GM08714 (cell line): ENCODE data around the gene PDHX.

Experiments
- H3K4me3 ChIP-seq: fragments of 200-500 bp; sonication (Bioruptor generic); 2 replicates; pipeline ENCODE4 v1.5.1; 2014; ENCODE audit warnings: mild to moderate bottlenecking, low read length, inconsistent platforms
- ZNF274 ChIP-seq: IDR thresholded peaks from 2 replicates; pipeline ENCODE4 v1.6.1; 2012; ENCODE audit warnings: mild to moderate bottlenecking, low read depth, low read length

PDHX gene

DNA sequence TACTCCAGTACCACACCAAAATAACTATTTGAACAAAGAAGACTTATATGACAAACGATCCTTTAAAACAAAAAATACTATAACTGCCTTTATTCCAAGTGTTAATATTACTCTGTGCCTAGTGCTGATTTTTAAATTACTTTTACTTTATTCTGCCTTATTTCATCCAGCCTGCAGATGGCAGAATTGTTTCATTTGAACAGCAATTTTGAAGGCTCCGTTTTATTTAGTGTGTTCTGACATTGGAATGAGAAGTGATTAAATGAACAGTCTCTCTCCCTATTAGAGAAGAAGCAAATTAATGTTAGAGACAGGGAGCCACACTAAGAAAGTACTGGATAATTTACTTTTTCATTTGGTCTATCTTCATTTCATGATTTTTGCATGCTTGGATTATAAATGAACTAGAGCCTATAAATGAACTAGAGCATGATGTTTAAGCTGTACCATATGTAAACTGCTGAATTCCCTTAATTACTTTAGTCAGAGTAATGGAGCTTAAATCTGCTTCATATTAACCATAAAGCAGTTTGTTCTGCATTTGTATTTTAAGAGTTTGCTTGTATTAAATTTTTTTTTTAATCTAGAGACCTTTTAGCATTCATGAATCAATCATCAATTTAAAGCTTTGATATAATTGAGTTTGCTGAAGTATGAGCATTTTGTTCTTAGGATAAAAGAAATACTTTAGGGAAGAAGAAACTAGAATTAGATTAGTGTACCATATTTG is 9.8 kb downstream of the PDHX start:
- no peak overlapping the region for H3K4me3 ChIP-seq
- TF ChIP-seq ZNF274, result no peak

DNA sequence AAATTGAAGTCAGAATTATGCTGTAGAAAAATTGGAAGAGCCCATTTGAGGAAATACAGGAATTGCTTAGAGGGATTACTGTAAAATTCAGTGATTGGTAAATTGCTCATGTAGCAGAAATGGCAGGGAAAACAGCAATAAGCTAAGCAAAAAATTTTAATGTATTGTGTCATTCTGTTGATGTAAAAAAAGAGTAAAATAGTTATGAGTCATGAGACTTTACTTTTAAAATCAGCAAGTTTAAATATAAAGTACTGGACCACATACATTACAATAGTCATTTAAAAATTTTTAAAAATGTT is 10.4 kb downstream of the PDHX start:
- H3K4me3 ChIP-seq, result no peak overlapping the region
- TF ChIP-seq ZNF274, result no peak

DNA sequence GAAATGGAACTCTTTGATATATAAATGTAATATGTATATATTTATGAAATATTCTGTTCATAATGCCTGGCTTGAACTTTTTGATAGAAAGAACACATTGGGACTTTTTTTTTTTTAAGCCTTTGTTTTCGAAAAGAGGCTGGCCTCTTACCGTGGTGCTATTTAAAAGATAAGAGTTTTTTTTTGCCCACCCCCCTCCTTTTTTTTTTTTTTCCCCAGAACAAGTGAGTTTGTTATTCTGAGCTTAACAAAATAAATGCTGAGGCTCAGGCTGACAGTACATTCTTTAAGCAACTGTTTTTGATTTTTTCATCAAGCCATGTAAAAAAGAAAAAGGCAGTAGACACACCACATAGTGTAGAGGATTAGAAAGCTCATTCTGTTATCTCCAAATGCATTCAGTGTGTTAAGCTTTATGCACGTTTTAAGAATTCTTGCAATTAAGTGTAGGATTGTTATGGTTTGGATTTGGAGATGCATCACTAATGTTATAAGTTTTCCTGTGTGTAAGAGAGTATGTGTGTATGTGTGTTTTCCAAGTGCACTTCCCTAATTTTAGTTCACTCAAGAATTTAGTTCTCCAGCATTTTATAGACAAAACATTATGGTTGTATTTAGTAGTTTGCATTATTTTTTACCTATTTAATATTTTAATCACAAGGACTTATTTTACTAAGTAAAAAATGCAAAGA is 12.0 kb downstream of the PDHX start:
- H3K4me3 ChIP-seq, result no peak overlapping the region
- no peak for TF ChIP-seq ZNF274

DNA sequence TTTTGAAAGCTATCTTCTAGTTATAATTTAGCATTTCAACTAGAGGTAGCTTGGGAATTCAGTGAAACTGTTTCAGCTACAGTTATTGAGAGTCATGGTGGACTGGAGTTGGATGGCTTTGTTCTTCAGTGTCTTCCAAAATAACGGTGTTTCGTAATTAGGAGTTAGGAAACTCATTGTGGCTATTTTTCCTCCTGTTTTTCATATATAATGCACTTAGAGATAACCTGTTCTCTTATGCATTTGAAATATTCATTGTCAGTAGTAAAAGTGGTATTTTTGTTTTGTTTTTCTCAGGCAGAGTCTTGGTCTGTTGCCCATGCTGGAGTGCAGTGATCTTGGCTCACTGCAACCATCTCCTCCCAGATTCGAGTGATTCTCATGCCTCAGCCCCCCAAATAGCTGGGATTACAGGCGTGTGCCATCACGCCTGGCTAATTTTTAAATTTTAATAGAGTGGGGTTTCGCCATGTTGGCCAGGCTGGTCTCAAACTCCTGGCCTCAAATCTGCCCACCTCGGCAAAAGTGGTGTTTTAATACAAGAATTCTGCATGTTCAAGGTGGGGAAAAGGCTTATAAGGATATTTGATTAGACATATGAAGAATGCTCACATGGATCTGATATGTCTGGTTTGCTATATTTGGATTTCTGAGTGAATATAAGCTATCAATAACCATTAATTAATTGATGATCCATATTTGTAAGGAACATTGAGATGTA is 12.7 kb downstream of the PDHX start:
- no peak for TF ChIP-seq ZNF274
- H3K4me3 ChIP-seq, result no peak overlapping the region

DNA sequence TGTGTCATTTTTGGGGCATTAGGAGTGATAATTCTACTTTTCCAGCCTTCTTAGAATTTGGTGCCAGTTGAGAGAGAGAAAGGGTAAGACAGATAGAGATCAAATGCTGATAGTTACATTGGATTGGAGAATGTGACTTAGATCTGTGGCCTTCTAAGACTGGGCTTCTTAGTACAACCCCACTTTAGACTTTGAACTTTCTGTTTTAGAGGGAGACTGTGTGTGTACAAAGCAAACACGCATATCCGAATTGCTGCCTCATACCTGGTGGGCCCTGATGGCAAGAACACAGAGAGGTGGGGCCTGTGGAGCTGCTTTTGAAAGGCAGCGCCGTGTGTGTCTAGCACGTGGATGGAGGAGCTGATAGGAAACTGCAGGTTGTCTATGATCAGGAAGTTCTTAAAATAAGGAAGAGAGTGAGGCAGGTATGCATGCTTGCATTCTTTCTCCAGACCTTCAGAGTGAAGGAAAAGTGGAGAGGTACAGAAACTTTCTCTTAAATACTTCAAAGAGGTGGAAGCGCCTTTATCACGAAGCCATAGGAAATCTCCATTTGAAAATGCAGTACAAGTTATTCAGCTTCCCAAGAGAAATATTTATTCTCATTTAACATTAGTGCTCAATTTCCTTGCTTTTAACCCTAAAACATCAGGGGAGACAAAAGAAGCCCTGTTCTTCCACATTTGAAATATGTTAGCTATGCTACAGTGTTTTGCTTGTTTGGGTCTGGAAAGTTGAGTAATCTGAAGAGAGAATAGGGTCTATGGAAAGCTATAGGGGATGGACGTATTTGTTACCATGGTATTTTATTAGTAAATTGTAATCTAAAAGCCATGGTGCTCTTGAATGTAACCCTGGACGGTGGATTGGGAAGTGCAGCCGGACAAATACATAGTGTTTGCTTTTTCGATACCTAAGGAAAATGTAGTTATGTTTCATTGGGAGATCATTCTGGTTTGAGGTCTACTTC is 13.7 kb downstream of the PDHX start:
- no peak for TF ChIP-seq ZNF274
- H3K4me3 ChIP-seq, result no peak overlapping the region

DNA sequence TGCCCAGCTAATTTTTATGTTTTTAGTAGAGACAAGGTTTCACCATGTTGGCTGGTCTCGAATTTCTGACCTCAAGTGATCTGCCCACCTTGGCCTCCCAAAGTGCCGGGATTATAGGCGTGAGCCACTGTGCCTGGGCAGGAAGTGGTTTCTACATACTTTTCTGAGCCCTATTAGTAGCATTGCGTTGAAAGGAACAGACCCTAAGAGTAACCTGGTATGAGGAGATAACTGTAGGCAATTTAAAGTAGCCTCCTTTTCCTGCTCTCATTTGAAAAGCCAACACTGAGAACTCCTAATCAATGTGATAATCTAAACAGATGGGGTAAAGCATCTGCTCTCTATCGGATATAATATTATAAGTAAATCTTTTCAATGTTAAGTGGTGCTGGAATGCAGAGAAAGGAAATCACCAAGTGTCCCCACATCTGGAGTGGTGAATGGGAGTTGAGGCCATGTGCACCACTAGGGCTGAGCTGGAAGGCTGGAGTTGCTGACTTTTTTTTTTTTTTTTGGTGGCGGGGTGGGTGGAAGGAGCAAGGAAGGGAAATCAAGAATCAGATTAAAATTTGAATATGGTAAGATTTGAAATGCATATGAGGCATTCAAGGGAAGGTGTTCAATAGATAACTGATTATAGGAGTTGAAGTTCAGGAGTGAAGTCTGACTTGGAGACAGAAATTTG is 20.7 kb downstream of the PDHX start:
- H3K4me3 ChIP-seq, result no peak overlapping the region
- no peak for TF ChIP-seq ZNF274

DNA sequence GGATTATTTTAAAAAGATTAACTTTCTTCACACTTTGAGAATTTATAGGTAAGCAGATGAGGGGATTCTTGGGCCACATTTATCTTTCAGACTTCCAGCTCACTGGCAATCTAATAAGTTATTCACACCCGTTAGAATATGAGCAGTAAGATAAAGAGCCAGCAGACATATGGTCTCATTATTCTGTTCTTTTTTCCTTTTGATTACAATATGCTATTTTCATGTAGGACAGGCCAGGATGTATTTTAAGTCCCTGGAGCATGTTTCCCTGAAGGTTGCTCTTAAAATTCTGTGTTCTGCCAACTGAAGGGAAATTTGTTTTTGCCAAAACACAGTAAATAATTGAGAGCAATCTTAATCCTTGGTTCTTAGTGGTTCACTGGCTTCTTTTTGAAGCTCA is 22.2 kb downstream of the PDHX start:
- H3K4me3 ChIP-seq, result no peak overlapping the region
- no peak for TF ChIP-seq ZNF274

DNA sequence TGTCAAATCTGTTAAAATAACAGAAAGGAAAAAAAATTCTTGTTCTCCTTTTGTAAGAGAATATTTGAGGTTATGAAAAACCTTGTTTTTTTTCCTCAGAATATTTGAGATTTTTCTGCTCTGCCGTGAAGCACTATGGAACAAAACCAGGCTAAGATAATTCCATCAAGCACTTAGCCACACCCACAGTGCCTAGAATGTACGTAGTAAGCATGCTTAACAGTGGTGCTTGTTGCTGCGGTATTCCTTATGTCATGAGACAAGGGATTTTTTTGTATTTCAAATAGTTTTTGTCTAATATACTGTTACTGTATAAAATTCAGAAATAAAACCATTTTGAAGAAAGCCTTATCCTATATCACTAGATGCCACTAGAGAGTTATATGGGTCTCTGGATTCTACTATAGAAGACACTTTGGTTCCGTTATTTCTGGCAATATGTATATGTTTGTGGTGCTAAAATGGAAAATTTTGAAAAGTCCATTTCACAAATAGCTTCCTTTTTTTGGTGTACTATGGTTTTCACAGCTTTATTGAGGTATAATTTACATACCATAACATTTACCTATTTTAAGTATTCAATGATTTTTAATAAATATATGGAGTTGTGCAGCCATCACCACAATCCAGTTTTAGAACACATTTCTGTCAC is 23.7 kb downstream of the PDHX start:
- H3K4me3 ChIP-seq, result no peak overlapping the region
- TF ChIP-seq ZNF274, result no peak

DNA sequence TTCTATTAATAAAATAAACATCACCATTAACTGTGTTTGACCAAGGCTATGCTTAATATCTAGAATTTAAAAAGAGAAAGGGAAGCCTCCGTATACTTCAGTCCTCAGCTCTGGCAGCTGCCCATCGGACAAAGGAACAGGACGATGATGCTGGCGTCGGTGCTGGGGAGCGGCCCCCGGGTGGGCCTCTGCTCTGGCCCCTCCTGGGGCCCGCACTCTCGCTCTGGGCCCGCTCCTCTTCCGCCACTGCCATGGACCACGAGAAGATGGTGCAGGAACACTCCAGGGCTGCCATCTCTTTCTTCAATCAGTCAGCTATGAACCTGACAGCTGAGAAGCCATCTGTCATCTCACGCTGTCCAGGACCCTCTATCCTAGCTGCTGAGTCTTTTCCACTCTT is 25.3 kb downstream of the PDHX start:
- TF ChIP-seq ZNF274, result no peak
- H3K4me3 ChIP-seq, result no peak overlapping the region

DNA sequence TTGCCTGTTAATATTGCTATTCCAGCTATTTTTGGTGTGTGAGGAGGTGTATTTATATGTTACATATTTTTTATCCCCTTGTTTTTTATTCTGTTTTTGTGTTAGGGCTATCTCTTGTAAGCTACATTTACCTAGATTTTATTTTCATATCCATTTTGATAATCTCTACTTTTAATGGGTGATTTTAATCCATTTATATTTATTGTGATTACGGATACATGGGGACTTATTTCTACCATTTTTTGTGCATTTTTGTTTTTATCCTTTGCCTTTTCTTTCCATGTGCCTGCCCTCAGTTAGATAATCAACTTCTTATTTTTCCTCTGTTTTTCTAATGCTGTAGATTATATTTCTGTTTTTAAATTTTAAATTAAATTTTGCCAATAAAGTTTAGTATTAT is 28.3 kb downstream of the PDHX start:
- no peak for TF ChIP-seq ZNF274
- H3K4me3 ChIP-seq, result no peak overlapping the region

DNA sequence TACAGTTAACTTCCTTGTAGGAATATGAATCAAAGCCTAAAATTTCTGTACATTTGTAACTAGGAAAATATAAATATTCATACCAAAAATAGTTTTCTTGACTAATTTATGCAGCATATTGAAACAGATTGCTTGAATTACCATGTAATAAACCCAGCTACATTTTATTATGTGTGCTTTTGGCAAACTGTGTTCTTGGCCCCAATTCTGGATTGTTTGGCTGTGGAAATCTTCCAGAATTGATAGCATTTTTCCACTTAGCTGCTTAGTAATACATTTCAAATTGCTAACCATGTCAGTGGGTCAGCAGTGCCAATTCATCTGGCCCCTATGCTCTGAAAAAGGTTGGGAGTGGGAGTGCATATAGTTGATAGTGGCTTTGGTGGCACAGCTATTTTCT is 32.3 kb downstream of the PDHX start:
- H3K4me3 ChIP-seq, result no peak overlapping the region
- TF ChIP-seq ZNF274, result no peak

DNA sequence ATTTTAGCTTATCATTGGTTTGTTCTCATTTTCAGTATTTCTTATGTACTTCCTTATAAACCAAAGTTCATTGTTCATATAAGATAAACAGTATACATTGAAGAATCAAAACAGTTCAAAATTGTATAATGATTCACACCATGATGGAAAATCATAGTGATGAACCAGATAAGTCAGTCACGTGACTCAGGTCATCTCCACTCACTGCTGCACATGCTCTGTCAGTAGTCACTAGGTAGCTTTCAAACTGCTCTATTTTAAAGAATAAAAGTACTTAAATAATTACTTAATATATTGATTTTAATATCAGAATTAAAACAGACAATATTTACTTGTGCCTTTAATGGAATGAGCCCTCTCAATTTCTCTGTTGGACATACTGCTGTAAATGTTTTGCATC is 37.5 kb downstream of the PDHX start:
- H3K4me3 ChIP-seq, result no peak overlapping the region
- no peak for TF ChIP-seq ZNF274

DNA sequence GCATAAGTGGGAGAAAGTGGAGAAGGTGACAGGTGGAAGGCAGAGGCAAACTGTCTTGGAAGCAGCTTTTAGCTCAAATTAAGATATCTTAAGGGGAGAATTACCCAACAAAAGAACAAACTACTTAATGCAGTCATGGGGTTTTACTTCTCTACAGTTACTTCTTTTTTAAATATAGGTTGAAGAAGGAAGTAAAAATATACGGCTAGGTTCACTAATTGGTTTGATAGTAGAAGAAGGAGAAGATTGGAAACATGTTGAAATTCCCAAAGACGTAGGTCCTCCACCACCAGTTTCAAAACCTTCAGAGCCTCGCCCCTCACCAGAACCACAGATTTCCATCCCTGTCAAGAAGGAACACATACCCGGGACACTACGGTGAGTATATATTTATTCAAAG is 40.8 kb downstream of the PDHX start:
- no peak overlapping the region for H3K4me3 ChIP-seq
- TF ChIP-seq ZNF274, result no peak
